Skin of body (tissue), 2 donors: ENCODE results near the gene SLX4IP. TPM values are rescaled to one million over a fixed set of nuclear protein-coding genes. Genes with fewer than 3 reads are reported as not detected.

Source experiments
- DNase-seq: peaks from one replicate; lab custom pipeline; 2025; lab: John Stamatoyannopoulos, UW
- total RNA-seq: library from RNA; depleted of rRNA; stranded (reverse); fragments of >200 nt; gene quantifications from one replicate; pipeline ENCODE4 v1.2.3, GENCODE V29; 2014

Gene SLX4IP
- total RNA-seq, 1 donor from 2014 or later: 6.8 TPM

DNA sequence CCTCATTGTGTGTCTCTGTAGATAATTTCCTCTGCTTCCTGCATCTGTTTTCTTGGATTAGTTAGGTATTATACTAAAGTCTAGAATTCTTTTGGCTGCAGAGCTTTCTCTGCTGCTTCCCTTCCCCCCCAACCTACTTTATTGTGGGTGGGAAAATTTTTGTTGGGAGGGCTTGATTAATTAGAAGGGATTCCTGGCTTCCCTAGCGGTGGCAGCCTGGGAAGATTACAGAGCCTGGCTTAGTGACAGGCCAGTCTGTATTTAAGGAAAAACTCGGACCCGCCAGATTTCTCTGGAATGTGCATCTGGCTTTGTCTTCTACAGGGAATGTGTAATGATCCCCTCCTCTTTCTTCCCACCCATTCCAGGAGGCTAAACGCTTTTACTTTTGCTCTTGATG lies 31.2 kb downstream of the SLX4IP start:
- peak; percentile 49 for DNase-seq

DNA sequence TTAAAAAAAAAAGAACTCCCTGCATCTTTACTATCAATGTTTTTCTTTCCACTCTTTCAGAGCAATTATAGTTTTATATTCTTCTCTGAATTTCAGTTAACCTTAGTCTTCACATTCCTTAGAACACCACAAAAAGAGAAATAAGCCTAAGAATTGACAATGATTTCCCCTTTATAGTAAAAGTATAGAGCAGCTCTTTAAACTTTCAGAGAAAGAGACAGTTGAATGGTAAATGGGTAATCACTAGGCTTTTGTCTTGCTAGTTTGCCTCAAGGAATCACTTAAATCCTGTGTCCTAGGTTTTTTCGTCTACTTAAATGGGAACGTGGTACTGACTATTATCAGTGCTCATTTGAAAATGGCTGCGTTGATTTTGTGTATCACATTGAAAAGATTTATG lies 31.8 kb downstream of the SLX4IP start:
- no peak for DNase-seq

DNA sequence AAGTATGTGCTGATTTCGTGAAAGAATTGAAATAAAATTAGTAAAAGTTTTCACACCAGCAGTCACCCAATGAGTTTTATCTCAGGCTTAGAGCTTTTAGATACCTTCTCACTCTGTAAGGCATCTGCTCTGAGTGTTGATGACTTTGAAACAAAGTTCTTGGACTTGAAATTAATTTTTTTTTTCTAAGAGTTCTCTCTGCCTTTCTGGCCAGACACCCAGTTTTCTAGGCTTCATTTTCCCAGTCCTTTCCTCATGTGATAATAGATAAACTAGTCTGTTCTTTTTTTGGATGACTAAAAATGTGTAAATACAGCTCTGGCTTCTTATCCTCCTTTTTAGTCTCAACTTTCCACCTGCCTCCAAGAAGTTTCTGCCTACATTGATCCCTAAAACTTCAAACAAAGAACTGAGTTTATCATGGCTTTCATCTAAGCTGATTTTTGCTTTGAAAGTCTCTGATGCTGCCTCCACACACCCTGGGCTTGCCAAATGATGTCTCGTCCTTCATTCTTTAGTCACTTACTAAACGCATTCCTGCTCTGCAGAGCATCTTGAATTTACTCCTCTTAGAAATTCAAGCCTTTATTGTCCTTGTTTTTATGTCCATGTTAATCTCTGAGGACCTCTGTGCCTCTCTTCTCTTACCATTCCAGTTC lies 32.7 kb downstream of the SLX4IP start:
- DNase-seq: no peak

- DNase-seq: no peak
Measured at GRCh38 chr20:10468340-10468845, 33.3 kb downstream of the SLX4IP start.

DNA sequence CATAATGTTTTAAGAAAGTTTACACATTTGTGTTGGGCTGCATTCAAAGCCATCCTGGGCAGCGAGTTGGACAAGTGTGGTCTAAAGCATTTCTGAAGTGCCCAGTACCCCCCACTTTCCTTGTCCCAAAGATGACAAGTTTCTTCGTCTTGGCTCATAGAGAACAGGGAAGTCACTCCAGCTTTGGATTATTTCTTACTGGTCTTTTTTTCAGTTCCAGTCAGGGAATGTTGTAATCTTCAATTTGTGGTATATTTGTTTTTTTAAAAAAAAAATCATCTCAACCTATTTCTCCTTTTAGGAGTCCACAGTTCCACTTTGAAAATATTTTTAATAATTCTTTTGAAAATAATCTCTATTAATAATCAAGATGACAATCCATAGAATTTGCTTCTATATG lies 34.0 kb downstream of the SLX4IP start:
- DNase-seq: no peak

DNA sequence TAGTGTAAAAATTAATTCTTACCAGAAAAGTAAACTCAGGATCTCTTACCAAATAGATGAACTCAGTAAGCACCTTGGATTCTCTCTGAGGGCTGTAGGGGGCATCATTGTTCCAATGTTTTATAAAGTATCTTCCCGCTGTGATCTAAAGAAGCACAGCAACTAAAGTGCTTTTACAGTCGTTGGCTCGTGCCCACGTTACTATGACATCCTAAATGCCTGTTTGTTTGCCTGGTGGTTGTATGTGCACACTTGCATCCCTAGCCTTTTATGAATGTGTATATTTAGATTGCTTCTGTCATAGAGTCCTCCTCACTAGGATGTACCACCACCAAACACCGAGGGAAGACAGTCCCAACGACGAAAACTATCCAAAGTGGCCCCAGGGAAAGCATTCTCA lies 34.5 kb downstream of the SLX4IP start:
- DNase-seq: peak; percentile 94

- DNase-seq: no peak
Measured at GRCh38 chr20:10470276-10470675, 35.2 kb downstream of the SLX4IP start.

DNA sequence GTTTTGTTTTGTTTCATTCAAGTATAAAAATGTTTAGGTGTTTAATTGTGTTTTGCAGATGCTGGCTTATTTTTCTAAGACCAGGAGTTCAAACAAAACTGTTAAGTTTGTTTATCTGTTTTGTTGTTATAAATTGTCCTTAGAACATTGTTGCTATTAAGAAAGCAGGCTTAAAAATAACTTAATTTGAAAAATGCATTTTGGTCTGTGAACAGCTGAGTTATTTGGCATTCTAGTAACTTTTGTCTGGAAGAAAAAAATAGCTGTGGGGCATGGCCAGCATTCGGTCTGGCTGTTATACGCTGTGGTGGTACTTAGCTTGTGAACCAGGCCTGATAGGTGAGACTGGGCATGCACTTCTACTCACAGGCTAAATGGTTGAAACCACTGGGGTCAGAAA lies 37.8 kb downstream of the SLX4IP start:
- DNase-seq: no peak

- DNase-seq: no peak
Measured at GRCh38 chr20:10474606-10475184, 39.6 kb downstream of the SLX4IP start.

- DNase-seq: no peak
Measured at GRCh38 chr20:10475225-10475624, 40.1 kb downstream of the SLX4IP start.

GRCh38 chr20:10476319-10476724 lies 41.2 kb downstream of the SLX4IP start:
- DNase-seq: no peak

DNA sequence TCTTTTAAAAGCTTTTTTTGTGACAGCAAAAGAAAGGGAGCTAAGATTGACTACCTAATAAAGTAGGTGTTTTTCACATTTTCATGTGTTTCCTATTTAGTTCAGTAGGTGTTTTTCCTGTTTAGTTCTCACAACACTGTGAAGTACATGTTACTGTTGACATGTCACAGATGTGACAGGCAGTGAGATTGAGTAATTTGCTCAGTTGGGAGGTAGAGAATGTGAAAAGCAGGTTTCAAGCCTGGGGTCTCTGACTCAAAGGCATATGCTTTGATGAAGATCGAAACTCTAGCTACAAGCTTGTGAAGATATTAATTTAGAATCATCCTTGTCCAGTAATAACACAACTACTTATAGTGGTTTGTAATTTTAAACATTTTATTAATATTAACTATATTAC lies 43.1 kb downstream of the SLX4IP start:
- DNase-seq: no peak

DNA sequence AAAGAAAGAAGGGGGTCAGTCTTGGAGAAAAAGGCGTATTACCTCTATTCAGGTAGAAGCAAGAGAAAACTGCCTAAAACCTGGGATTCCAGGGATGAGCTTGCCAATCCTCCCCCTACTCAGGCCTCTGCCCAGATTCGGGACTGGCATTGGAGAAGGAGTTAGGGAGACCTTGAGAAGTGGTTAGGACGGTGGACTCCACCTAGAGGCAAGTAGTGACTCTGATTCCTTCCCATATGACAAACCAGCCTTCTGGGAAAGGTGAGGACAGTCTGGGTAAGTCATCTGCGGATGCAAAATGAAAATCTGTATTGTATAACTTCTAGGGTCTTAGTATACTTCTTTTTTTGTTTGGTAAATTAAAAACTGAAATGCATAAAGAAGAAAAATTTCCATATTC lies 43.8 kb downstream of the SLX4IP start:
- DNase-seq: no peak

- DNase-seq: no peak
Measured at GRCh38 chr20:10481676-10482075, 46.6 kb downstream of the SLX4IP start.

DNA sequence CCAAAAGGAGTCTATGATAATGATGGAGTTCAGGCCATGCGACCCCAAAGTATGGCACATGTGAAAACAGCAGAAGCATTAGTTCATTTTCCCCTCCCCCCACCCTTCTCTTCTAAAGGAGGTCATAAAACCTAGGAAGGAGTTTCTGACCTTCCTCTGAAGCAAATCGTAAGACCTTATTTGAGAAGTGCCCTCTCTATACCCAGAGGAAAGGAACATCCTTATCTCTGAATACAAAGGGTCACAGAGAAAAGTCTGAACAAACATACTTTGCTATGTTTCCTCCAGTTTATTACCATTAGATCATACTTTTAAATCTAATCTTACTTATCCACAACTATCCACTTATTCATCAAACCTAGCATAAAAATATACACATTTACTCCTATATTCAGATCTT lies 48.6 kb downstream of the SLX4IP start:
- no peak for DNase-seq

- peak; percentile 78 for DNase-seq
Measured at GRCh38 chr20:10487142-10488136, 52.3 kb downstream of the SLX4IP start.

DNA sequence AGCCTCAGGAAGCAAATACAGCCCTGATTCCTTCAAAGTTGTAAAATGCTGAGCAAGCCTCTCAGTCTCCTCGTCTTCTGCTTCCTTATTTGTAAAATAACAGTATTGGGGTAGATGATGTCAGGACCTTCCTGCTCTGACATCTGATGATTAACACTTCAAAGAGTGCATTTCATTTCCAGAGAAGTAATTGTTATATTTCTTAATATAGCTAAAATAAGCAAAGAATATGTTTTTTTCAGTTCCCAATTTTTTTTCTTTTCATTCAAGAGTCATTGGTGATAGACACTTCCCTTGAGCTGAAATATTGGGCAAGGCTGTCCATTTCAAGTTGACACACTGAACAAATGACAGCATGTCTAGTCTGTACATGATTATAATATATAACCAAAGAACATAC lies 53.4 kb downstream of the SLX4IP start:
- no peak for DNase-seq

- DNase-seq: no peak
Measured at GRCh38 chr20:10489853-10490252, 54.7 kb downstream of the SLX4IP start.

- DNase-seq: no peak
Measured at GRCh38 chr20:10490257-10490656, 55.2 kb downstream of the SLX4IP start.

DNA sequence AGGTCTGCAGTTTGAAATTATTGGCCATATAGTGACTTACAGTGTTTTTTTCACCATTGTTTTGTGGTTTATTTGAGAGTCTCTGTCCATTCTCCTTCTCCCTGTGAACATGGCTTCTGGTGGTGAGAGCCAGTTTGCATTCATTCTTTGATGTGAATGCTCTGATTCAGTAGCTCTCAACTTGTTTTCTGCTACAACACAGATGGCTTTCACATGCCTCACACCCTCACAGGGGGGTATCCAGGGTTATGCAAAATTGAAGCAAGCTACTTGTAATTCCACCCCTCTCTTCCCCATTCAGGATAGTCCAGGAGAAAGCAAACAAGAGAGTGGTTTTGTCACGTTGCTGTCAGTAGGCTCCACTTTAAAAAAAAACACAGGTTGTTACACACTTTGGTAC lies 55.6 kb downstream of the SLX4IP start:
- DNase-seq: peak; percentile 25

DNA sequence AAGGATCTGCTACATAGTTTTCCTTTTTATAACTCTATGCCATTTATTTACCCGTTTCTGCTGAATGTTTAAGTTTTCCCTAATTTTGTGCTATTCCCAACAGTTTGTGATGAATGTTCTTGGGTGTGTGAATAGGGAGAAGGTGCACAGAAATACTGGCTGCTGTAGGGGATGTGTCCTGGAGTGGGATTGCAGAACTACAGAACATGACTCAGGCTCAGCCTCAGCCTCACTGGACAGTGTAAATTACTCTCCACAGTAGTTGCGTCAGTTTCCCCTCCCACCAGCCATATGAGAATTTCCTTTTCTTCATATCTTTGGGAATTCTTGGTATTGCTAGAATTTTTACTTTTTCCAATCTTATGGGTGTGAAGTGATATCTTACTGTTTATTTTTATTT lies 57.0 kb downstream of the SLX4IP start:
- DNase-seq: no peak

GRCh38 chr20:10492844-10493243 lies 57.7 kb downstream of the SLX4IP start:
- no peak for DNase-seq
